ENCODE measurements around the gene IL1RAPL1. TPM values are rescaled to one million over a fixed set of nuclear protein-coding genes. Genes with fewer than 3 reads are reported as not detected.

Gene IL1RAPL1
- total and polyA plus RNA-seq, 9 of the 15 experiments (the other 6 are each of a cell fraction or from before 2014, with no cell fraction given): 0.04 to 0.07 (median 0.04) TPM; not detected in 6

DNA sequence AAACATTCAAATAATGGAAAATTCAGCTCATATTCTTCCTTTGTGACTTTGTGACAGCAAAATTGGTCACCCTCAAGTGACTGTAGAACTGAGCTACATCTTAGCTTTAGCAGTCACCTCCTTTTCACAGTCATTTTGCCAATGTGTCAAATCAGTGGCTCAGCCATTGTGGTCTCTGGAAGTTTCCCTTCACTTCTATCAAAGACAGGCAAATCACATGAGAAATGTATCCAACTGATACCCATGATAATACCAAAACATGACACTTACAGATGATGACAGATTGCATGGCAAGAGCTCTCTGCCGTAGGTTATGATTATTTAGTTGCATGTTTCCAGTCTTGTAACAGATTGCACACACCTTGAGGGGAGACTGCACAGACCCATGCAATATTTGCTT is 1078.3 kb downstream of the IL1RAPL1 start:
- H2AFZ ChIP-seq (ENCODE audit: low read depth, low read length): no peak overlapping the region
- H3K27me3 ChIP-seq (ENCODE audit: control insufficient read depth in 2 of 2, insufficient read depth in 2 of 2, low read length in 2 of 2): no peaks in the 10 kb centered on the region
- no TSS peak for BruUV-seq (replicated peaks)
- H3K4me2 ChIP-seq (ENCODE audit: insufficient read depth, low read length): no peak overlapping the region
- H3K9me1 ChIP-seq (ENCODE audit: control insufficient read depth, insufficient read depth, low read length): no peaks in the 10 kb centered on the region
- no peaks in the 10 kb centered on the region for H3K9me3 ChIP-seq (replicated peaks; ENCODE audit: control insufficient read depth, insufficient read depth, low read depth, low read length)
- no peak for FAIRE-seq
- H3K79me2 ChIP-seq (ENCODE audit: control insufficient read depth, insufficient read depth, low read length): no peaks in the 10 kb centered on the region
- intact Hi-C loops (cut with micrococcal nuclease) (no loop called here), in situ Hi-C loops (cut with MboI) (no loop called here)
- H3K9ac ChIP-seq (ENCODE audit: insufficient read depth in 1 of 2, low read depth in 2 of 2, low read length in 2 of 2): no peak overlapping the region
- H3K4me3 ChIP-seq: no peak overlapping the region
- H3K27ac ChIP-seq (ENCODE audit: extremely low read depth, low read depth, low read length): no peak overlapping the region
- H3K4me1 ChIP-seq (replicated peaks in 1 of 2; ENCODE audit: control insufficient read depth in 2 of 2, insufficient read depth in 2 of 2, low read length in 2 of 2): no peaks in the 10 kb centered on the region
- H3K36me3 ChIP-seq (ENCODE audit: control insufficient read depth, insufficient read depth, low read length): no peaks in the 10 kb centered on the region
- no peak for ATAC-seq
- H4K20me1 ChIP-seq (replicated peaks; ENCODE audit: control insufficient read depth, insufficient read depth, low read length): no peaks in the 10 kb centered on the region
- 0% methylated on average over 1 of the region's 1 CpG for WGBS (ENCODE audit: insufficient coverage, low coverage, missing lambda C conversion rate)
- ChIA-PET CTCF (ENCODE audit: low intra/inter-chr PET ratio) (no interaction called here), POLR2A (no interaction called here)
- no peak for DNase-seq (ENCODE audit: extremely low read depth in 1 of 4, low spot score in 3 of 4)
- TF ChIP-seq ETV1 (tag; conservative IDR thresholded peaks at IDR 0.05; ENCODE audit: low read depth) (no peak), ZNF3 (CRISPR knock-in tag; IDR thresholded peaks at IDR 0.05) (no peak), ZNF408 (CRISPR knock-in tag; IDR thresholded peaks at IDR 0.05; ENCODE audit: low read depth) (no peak), POLR2B (IDR thresholded peaks at IDR 0.05; ENCODE audit: low read depth, partially characterized antibody) (no peak), THRA (IDR thresholded peaks at IDR 0.05) (no peak), ZNF23 (CRISPR knock-in tag; IDR thresholded peaks at IDR 0.05) (no peak), BDP1 (IDR thresholded peaks at IDR 0.05; ENCODE audit: insufficient read depth, insufficient read length) (no peak), ZC3H4 (CRISPR knock-in tag; IDR thresholded peaks at IDR 0.05; ENCODE audit: borderline replicate concordance) (no peak), ZNF12 (CRISPR knock-in tag; IDR thresholded peaks at IDR 0.05) (no peak), ERF (CRISPR knock-in tag; IDR thresholded peaks at IDR 0.05) (no peak)
- TF ChIP-seq, protein P1, sequence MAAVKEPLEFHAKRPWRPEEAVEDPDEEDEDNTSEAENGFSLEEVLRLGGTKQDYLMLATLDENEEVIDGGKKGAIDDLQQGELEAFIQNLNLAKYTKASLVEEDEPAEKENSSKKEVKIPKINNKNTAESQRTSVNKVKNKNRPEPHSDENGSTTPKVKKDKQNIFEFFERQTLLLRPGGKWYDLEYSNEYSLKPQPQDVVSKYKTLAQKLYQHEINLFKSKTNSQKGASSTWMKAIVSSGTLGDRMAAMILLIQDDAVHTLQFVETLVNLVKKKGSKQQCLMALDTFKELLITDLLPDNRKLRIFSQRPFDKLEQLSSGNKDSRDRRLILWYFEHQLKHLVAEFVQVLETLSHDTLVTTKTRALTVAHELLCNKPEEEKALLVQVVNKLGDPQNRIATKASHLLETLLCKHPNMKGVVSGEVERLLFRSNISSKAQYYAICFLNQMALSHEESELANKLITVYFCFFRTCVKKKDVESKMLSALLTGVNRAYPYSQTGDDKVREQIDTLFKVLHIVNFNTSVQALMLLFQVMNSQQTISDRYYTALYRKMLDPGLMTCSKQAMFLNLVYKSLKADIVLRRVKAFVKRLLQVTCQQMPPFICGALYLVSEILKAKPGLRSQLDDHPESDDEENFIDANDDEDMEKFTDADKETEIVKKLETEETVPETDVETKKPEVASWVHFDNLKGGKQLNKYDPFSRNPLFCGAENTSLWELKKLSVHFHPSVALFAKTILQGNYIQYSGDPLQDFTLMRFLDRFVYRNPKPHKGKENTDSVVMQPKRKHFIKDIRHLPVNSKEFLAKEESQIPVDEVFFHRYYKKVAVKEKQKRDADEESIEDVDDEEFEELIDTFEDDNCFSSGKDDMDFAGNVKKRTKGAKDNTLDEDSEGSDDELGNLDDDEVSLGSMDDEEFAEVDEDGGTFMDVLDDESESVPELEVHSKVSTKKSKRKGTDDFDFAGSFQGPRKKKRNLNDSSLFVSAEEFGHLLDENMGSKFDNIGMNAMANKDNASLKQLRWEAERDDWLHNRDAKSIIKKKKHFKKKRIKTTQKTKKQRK (IDR thresholded peaks at IDR 0.05; ENCODE audit: borderline replicate concordance, low read depth, low read length): no peak

Data from K562 (cell line).